IMR-90 (cell line): Measurements from ENCODE around the gene CASP9. TPM values are rescaled to one million over a fixed set of nuclear protein-coding genes. Genes with fewer than 3 reads are reported as not detected.

Source experiments
- ATAC-seq: fragments of 200-7000 bp; cut with Tn5 transposase; 2 replicates; pipeline ENCODE4 v1.9.1; 2020; ENCODE audit warnings: low read depth, mild to moderate bottlenecking, moderate library complexity
- BruUV-seq: library from RNA; stranded (reverse); fragments of 400-500 nt; replicated peaks from 2 replicates; lab custom pipeline; 2021; lab: Mats Ljungman, UMichigan
- CTCF ChIA-PET: fragments of 300-600 bp; formaldehyde crosslinking; extraction: SDS; loops from one replicate; lab custom pipeline; 2021; ENCODE audit warnings: antibody characterized with exemption; lab: Yijun Ruan, JAX
- POLR2A ChIA-PET: fragments of 300-600 bp; sonication (Branson Sonifier 250); formaldehyde crosslinking; loops from one replicate; lab custom pipeline; 2022; ENCODE audit warnings: antibody characterized with exemption; ENCODE audit not compliant: unreplicated experiment; lab: Charles Lee
- DNase-seq: peaks from one replicate; pipeline ENCODE4 v3.0.0; 2013
- H2AFZ ChIP-seq: replicated peaks from 2 replicates; pipeline ENCODE3; 2013; ENCODE audit warnings: low read length, mild to moderate bottlenecking; ENCODE audit not compliant: poor library complexity
- H2AK5ac ChIP-seq: 2 replicates; pipeline ENCODE4 v1.6.1; 2013; ENCODE audit warnings: low read depth, low read length, inconsistent platforms
- H2AK9ac ChIP-seq: replicated peaks from 2 replicates; pipeline ENCODE3; 2013; ENCODE audit warnings: mild to moderate bottlenecking, low read depth, low read length, moderate library complexity; ENCODE audit not compliant: poor library complexity
- H2BK120ac ChIP-seq: 2 replicates; pipeline ENCODE4 v1.6.1; 2013; ENCODE audit warnings: low read depth, low read length, inconsistent platforms
- H2BK15ac ChIP-seq: 3 replicates; pipeline ENCODE4 v1.6.1; 2013; ENCODE audit warnings: low read depth, low read length, inconsistent platforms
- H2BK20ac ChIP-seq: 2 replicates; pipeline ENCODE4 v1.6.1; 2013; ENCODE audit warnings: low read depth, mild to moderate bottlenecking, inconsistent platforms, low read length, moderate library complexity
- H2BK5ac ChIP-seq: 2 replicates; pipeline ENCODE4 v1.6.1; 2013; ENCODE audit warnings: mild to moderate bottlenecking, low read depth, low read length, inconsistent platforms; ENCODE audit not compliant: poor library complexity, severe bottlenecking
- H3K14ac ChIP-seq: replicated peaks from 2 replicates; pipeline ENCODE4 v1.6.1; 2013; ENCODE audit warnings: low read depth, low read length, inconsistent platforms
- H3K18ac ChIP-seq: 2 replicates; pipeline ENCODE4 v1.6.1; 2013; ENCODE audit warnings: low read depth, low read length, control low read depth
- H3K23ac ChIP-seq: 2 replicates; pipeline ENCODE4 v1.6.1; 2013; ENCODE audit warnings: low read depth, low read length, inconsistent platforms
- H3K27ac ChIP-seq: 2 replicates; pipeline ENCODE4 v1.5.1; 2013; ENCODE audit warnings: mild to moderate bottlenecking, control low read depth, low read length; ENCODE audit not compliant: insufficient read depth
- H3K27me3 ChIP-seq: 2 replicates; pipeline ENCODE4 v1.6.1; 2013; ENCODE audit warnings: low read length; ENCODE audit not compliant: control insufficient read depth, insufficient read depth
- H3K36me3 ChIP-seq: 2 replicates; pipeline ENCODE4 v1.6.1; 2013; ENCODE audit warnings: low read length, mixed read lengths; ENCODE audit not compliant: control insufficient read depth, insufficient read depth
- H3K4ac ChIP-seq: 2 replicates; pipeline ENCODE4 v1.6.1; 2013; ENCODE audit warnings: low read depth, low read length, inconsistent platforms
- H3K4me1 ChIP-seq: 2 replicates; pipeline ENCODE4 v1.6.1; 2013; ENCODE audit warnings: low read length, mixed read lengths; ENCODE audit not compliant: control insufficient read depth, insufficient read depth
- H3K4me2 ChIP-seq: 2 replicates; pipeline ENCODE4 v1.6.1; 2013; ENCODE audit warnings: low read depth, mild to moderate bottlenecking, control low read depth, low read length, moderate library complexity
- H3K4me3 ChIP-seq: 2 replicates; pipeline ENCODE4 v1.5.1; 2013; ENCODE audit warnings: low read depth, mild to moderate bottlenecking, control low read depth, low read length, moderate library complexity; ENCODE audit not compliant: insufficient read depth
- H3K56ac ChIP-seq: 2 replicates; pipeline ENCODE4 v1.6.1; 2013; ENCODE audit warnings: low read length, inconsistent platforms; ENCODE audit not compliant: insufficient read depth; ENCODE audit errors: extremely low read depth
- H3K79me1 ChIP-seq, 2 experiments: 2 replicates each; pipeline ENCODE4 v1.6.1; 2013; ENCODE audit warnings: low read length in 2 of 2, inconsistent platforms in 1 of 2, low read depth in 1 of 2
- H3K9ac ChIP-seq: 2 replicates; pipeline ENCODE4 v1.6.1; 2013; ENCODE audit warnings: low read depth, low read length, control low read depth
- H3K9me1 ChIP-seq: 2 replicates; pipeline ENCODE4 v1.6.1; 2013; ENCODE audit warnings: low read length, inconsistent platforms; ENCODE audit not compliant: insufficient read depth
- H3K9me3 ChIP-seq: 2 replicates; pipeline ENCODE4 v1.6.1; 2013; ENCODE audit warnings: low read length; ENCODE audit not compliant: control insufficient read depth, insufficient read depth
- H4K20me1 ChIP-seq: 2 replicates; pipeline ENCODE4 v1.6.1; 2013; ENCODE audit warnings: low read length, inconsistent platforms; ENCODE audit not compliant: insufficient read depth
- H4K5ac ChIP-seq: 2 replicates; pipeline ENCODE4 v1.6.1; 2013; ENCODE audit warnings: mild to moderate bottlenecking, low read depth, low read length, control low read depth
- H4K8ac ChIP-seq, 2 experiments: 2 replicates each; pipeline ENCODE4 v1.6.1; 2013; ENCODE audit warnings: low read depth in 2 of 2, low read length in 2 of 2, control low read depth in 1 of 2, inconsistent platforms in 1 of 2
- H4K91ac ChIP-seq: 2 replicates; pipeline ENCODE4 v1.6.1; 2013; ENCODE audit warnings: low read depth, low read length, inconsistent platforms; ENCODE audit not compliant: insufficient read depth
- BHLHE40 ChIP-seq: fragments of 150-350 bp; IDR thresholded peaks from 2 replicates; pipeline ENCODE4 v1.6.1; 2016; ENCODE audit warnings: mild to moderate bottlenecking, low read depth, low read length
- CEBPB ChIP-seq: IDR thresholded peaks from 2 replicates; pipeline ENCODE4 v1.6.1; 2012; ENCODE audit warnings: low read depth, low read length, improper control_type of control experiment
- CHD1 ChIP-seq: IDR thresholded peaks from 2 replicates; pipeline ENCODE4 v1.6.1; 2012; ENCODE audit warnings: low read depth, low read length, improper control_type of control experiment
- CTCF ChIP-seq: conservative IDR thresholded peaks from 2 replicates; pipeline ENCODE4 v1.5.1; 2012; ENCODE audit warnings: mild to moderate bottlenecking, low read depth, low read length, improper control_type of control experiment
- ELK1 ChIP-seq: fragments of 150-350 bp; IDR thresholded peaks from 2 replicates; pipeline ENCODE4 v1.6.1; 2016; ENCODE audit warnings: low read depth, mild to moderate bottlenecking, low read length, moderate library complexity, borderline replicate concordance
- FOS ChIP-seq: fragments of 150-350 bp; IDR thresholded peaks from 2 replicates; pipeline ENCODE4 v1.6.1; 2016; ENCODE audit warnings: low read depth, low read length
- MAFK ChIP-seq: IDR thresholded peaks from 2 replicates; pipeline ENCODE4 v1.6.1; 2012; ENCODE audit warnings: low read depth, low read length, improper control_type of control experiment
- MAZ ChIP-seq: IDR thresholded peaks from 2 replicates; pipeline ENCODE4 v1.6.1; 2012; ENCODE audit warnings: low read depth, mild to moderate bottlenecking, low read length, improper control_type of control experiment, moderate library complexity, borderline replicate concordance
- MXI1 ChIP-seq: IDR thresholded peaks from 2 replicates; pipeline ENCODE4 v1.6.1; 2012; ENCODE audit warnings: low read depth, mild to moderate bottlenecking, low read length, moderate library complexity, borderline replicate concordance
- POLR2A ChIP-seq: IDR thresholded peaks from 2 replicates; pipeline ENCODE4 v1.6.1; 2012; ENCODE audit warnings: mild to moderate bottlenecking, low read depth, low read length
- RAD21 ChIP-seq: IDR thresholded peaks from 2 replicates; pipeline ENCODE4 v1.6.1; 2012; ENCODE audit warnings: low read length, improper control_type of control experiment
- RCOR1 ChIP-seq: IDR thresholded peaks from 2 replicates; pipeline ENCODE4 v1.6.1; 2012; ENCODE audit warnings: mild to moderate bottlenecking, low read length, improper control_type of control experiment; ENCODE audit not compliant: insufficient replicate concordance
- SMC3 ChIP-seq: fragments of 150-350 bp; IDR thresholded peaks from 2 replicates; pipeline ENCODE4 v1.6.1; 2016; ENCODE audit warnings: low read depth, mild to moderate bottlenecking, antibody characterized with exemption, low read length, moderate library complexity
- WGBS, 2 experiments: methylation state at CpG; one replicate each; pipeline versions ENCODE4 v1.1.5 to v1.1.7; 2013; ENCODE audit warnings: missing lambda C conversion rate in 2 of 2; ENCODE audit not compliant: insufficient read length in 1 of 2; ENCODE audit errors: extremely low coverage in 2 of 2; 5-methylcytosine and 5-hydroxymethylcytosine counted together
- dilution Hi-C: fragments of 300-500 bp; cut with HindIII; formaldehyde crosslinking; loops from one replicate; pipeline ENCODE4 v1.14.3; 2018; ENCODE audit warnings: low sequenced_read_pairs; ENCODE audit not compliant: unreplicated experiment
- in situ Hi-C: fragments of 300-500 bp; cut with MboI; formaldehyde crosslinking; loops from 3 replicates; pipeline ENCODE4 v1.14.3; 2019; ENCODE audit warnings: low sequenced_read_pairs, inconsistent platforms, mixed read lengths
- intact Hi-C: fragments of 100-400 bp; cut with micrococcal nuclease; formaldehyde crosslinking; loops from 2 replicates; pipeline ENCODE4 v1.10.0; 2022
- polyA plus RNA-seq, 3 experiments: library from polyadenylated mRNA; depleted of rRNA; stranded (reverse); fragments of >200 nt; gene quantifications; 2 replicates each; pipeline ENCODE4 v1.2.3, GENCODE V29; 2012; ENCODE audit warnings: low replicate concordance in 1 of 3
- total RNA-seq: library from RNA; depleted of rRNA; stranded (reverse); fragments of >200 nt; gene quantifications from 2 replicates; pipeline ENCODE4 v1.2.3, GENCODE V29; 2012
- TF ChIP-seq, protein P1 (sequence below): fragments of 150-350 bp; IDR thresholded peaks from 2 replicates; pipeline ENCODE4 v1.6.1; 2017; ENCODE audit warnings: mild to moderate bottlenecking, antibody characterized with exemption, low read length, low read depth

CASP9 gene
- total and polyA plus RNA-seq, 2 of the 4 experiments (the other 2 are of a cell fraction), result 7.0 to 8.3 TPM

DNA sequence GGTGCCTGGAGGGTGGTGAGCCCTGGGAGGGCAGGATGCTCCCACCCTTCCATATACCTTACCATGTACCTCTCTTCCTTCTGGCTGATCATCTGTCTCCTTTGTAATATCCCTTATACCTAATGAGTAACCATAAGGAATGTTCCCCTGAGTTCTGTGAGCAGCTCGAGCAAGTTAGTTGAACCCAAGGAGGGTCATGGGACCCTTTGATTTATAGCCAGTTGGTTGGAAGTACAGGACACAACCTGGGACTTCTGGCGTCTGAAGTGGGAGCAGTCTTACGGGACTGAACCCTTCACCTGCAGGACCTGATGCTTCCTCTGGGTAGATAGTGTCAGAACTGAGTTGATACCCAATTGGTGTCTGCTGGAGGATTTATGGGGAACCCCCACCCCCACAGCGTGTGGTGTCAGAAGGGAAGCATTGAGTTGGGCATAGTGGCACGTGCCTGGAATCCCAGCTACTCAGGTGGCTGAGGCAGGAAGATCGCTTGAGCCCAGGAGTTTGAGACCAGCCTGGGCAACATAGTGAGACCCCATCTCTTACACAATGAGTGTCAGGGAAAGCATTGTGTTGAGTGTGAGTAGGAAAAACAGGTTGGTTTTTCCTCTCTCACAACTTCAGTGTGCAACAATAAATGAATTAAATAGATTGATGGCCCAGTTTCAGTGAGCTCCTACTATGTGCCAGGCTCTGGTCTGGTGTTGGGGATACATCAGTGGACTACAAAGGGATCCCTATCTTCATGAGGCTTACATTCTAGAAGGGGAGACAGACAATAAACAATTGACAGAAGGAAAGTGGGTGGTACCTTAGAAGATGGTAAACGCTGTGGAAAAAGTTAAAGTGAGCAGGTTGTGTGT, 18.6 kb upstream of the CASP9 start:
- no peak overlapping the region for H4K91ac ChIP-seq
- intact Hi-C loops, result no loop called here
- H3K4ac ChIP-seq, result no peak overlapping the region
- no TSS peak for BruUV-seq
- in situ Hi-C loops, result no loop called here
- H3K9me1 ChIP-seq, result peaks cover 3% of the 10 kb centered on the region
- peaks cover 6% of the 10 kb centered on the region for H3K4me1 ChIP-seq
- no peak overlapping the region for H3K23ac ChIP-seq
- H4K5ac ChIP-seq, result no peak overlapping the region
- DNase-seq, result no peak
- H3K27ac ChIP-seq, result no peak overlapping the region
- TF ChIP-seq, protein P1, sequence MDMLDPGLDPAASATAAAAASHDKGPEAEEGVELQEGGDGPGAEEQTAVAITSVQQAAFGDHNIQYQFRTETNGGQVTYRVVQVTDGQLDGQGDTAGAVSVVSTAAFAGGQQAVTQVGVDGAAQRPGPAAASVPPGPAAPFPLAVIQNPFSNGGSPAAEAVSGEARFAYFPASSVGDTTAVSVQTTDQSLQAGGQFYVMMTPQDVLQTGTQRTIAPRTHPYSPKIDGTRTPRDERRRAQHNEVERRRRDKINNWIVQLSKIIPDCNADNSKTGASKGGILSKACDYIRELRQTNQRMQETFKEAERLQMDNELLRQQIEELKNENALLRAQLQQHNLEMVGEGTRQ, result no peak
- TF ChIP-seq RAD21, result no peak
- no peak for TF ChIP-seq MAZ
- TF ChIP-seq POLR2A, result no peak
- no peak for TF ChIP-seq RCOR1
- TF ChIP-seq ELK1, result no peak
- no peak for TF ChIP-seq BHLHE40
- no peak for TF ChIP-seq CTCF
- TF ChIP-seq SMC3, result no peak
- TF ChIP-seq CHD1, result no peak
- TF ChIP-seq MAFK, result no peak
- TF ChIP-seq FOS, result no peak
- no peak for TF ChIP-seq CEBPB
- TF ChIP-seq MXI1, result no peak
- no peaks in the 10 kb centered on the region for H3K9me3 ChIP-seq
- H3K79me1 ChIP-seq, result peaks cover 10 to 12% of the 10 kb centered on the region in 2 experiments; a peak in 3 of 4 replicates
- no peak overlapping the region for H2BK5ac ChIP-seq
- H3K4me3 ChIP-seq, result no peak overlapping the region
- H2BK20ac ChIP-seq, result no peak overlapping the region
- no peak for ATAC-seq
- no peak overlapping the region for H2AFZ ChIP-seq
- no peak overlapping the region for H2BK120ac ChIP-seq
- peaks cover 34% of the 10 kb centered on the region for H3K36me3 ChIP-seq
- H3K14ac ChIP-seq, result no peak overlapping the region
- CTCF ChIA-PET, result no interaction called here
- H4K8ac ChIP-seq, result no peak overlapping the region
- H4K20me1 ChIP-seq, result no peaks in the 10 kb centered on the region
- H3K4me2 ChIP-seq, result no peak overlapping the region
- POLR2A ChIA-PET, result no interaction called here
- dilution Hi-C loops, result no loop called here
- 82% methylated on average over 2 of the region's 7 CpGs; no CpG with 5 or more reads in 1 of the 2 experiments for WGBS, 2 experiments
- no peak overlapping the region for H3K56ac ChIP-seq
- H2BK15ac ChIP-seq, result no peak overlapping the region
- no peak overlapping the region for H2AK5ac ChIP-seq
- no peak overlapping the region for H2AK9ac ChIP-seq
- H3K27me3 ChIP-seq, result no peaks in the 10 kb centered on the region
- no peak overlapping the region for H3K9ac ChIP-seq
- no peak overlapping the region for H3K18ac ChIP-seq
